NCI-H1930 (cell line): ENCODE results near the gene CCZ1B.
"Not testable (repeated sequence)": the region's sequence is repeated elsewhere in the genome, so short reads cannot be mapped to it uniquely, and the experiment has no call there.

ENCODE experiments used
- DNase-seq, 2 experiments: peaks; one replicate each; lab custom pipeline; 2025; lab: John Stamatoyannopoulos, UW

CCZ1B gene

DNA sequence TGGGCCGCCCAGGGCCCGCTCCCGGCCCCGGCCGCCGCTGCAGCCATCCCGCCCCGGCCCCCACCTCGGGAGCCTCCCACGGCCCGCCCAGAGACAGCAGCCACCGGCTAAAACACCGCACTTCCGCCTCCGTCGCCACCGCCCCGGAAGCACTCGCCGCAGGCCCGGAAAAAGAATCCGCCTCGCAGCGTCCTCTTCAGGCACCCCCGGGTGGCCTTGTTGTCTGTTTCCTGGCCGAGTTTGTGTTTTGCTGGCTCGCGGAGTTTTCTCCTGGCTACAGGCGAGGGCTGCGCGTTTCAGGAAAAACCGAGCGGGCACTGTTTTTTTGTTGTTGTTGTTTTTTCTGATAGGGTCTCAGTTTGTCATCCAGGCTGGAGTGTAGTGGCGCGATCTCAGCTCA lies at the start of gene CCZ1B:
Gene CCZ1B, minus strand, starts transcription at position 125 of the 400 bp plus-strand sequence. Its CDS starts 78 bp downstream, at position 47.
- DNase-seq = peak; percentile 46 to 72

DNA sequence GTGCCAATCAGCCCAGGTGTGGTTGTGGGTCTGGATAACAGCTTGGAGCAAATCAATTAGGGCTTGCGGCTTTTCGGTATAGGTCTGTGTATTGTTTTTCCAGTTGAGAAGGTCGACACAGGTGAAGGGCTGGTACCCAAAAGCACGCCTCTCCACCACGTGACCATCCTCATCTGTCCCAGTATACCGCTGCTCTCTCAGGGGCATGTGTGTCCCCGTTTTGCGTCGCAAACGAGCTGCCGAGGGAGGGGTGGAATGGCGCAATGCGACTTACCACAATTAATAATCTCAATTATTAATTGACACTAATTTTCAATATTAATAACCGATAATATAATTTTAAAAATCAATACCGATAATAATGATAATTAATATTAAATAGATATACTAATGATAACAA lies 48.9 kb upstream of the CCZ1B start:
- not testable (repeated sequence) for DNase-seq

GRCh38 chr7:6872246-6872945 lies 46.3 kb upstream of the CCZ1B start:
- DNase-seq = not testable (repeated sequence)

- DNase-seq = not testable (repeated sequence)
Observed at GRCh38 chr7:6871421-6872144, 45.5 kb upstream of the CCZ1B start.

- DNase-seq = not testable (repeated sequence)
Observed at GRCh38 chr7:6864751-6865150, 38.7 kb upstream of the CCZ1B start.

- not testable (repeated sequence) for DNase-seq
Observed at GRCh38 chr7:6864188-6864587, 38.1 kb upstream of the CCZ1B start.

GRCh38 chr7:6862876-6863275 lies 36.8 kb upstream of the CCZ1B start:
- not testable (repeated sequence) for DNase-seq

DNA sequence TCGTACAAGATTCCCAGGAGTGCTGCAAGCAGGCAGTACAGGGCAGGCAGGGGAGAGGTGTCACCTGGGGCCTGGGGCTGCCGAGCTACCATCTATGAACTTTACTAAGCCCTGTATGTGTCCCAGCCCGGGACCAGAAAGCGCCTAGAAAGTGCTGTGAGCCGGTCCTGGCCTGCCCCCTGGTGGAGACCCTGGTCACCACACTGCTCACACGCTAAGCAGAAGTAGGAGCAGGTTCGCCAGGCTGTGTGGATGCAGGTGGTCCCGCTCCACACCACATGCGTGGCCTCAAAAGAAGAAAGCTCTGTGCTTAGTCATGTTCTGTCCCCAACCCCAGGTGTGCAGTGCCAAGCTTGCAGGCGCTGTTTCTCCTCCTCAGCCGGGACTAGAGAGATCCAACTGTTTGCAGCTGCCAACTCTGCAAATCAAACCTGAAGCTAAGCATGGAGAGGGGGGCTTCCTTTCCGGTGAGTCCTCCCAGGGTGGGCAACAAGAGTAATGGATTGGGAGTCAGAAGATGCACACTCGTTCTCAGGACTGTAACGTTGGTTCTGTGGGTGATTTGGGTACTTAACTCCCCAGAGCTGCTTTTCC lies 31.7 kb upstream of the CCZ1B start:
- DNase-seq = peak; percentile 15 to 26

GRCh38 chr7:6855563-6856131 lies 29.6 kb upstream of the CCZ1B start:
- DNase-seq = not testable (repeated sequence)

DNA sequence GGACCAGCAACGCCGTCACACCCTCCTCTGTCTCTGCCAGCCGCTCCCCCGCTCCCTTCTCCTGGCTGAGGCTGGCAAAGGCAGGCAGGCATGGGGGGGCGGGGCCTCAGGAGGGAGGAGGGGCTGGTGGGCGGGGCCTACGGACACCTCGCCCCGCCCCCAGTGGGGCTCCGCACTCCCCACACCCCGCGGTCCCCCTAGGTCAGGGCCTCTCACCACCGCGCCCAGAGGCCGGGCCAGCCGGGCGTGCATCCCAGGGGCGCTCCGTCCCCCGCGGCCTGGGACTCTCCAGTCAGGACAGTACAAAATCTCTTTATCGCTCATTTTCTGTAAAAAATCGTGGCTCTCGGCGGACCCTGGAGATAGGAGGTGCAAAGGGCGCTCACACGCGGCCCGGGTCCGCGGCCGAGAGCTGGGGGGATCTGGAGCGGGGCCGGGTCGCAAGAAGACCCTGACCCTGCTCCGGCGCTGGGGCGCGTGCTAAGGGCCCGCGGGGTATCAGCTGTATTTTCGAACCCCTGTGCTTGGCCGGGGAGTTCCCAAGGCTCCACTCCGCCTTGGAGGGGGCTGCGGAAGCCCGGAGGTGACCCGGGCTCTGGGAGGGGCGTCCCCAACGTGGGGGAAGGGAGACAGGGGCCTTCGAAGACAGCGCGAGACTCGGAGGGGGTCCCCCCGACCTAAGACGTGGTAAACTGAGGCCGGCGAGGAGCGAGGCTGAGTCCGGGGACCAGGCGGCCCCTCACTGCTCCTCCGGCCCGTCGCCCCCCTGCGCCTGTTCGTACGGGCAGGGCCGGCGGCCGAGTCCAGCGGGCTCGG lies 28.9 kb upstream of the CCZ1B start:
- DNase-seq = not testable (repeated sequence)

- DNase-seq = not testable (repeated sequence)
Observed at GRCh38 chr7:6853681-6854080, 27.6 kb upstream of the CCZ1B start.

DNA sequence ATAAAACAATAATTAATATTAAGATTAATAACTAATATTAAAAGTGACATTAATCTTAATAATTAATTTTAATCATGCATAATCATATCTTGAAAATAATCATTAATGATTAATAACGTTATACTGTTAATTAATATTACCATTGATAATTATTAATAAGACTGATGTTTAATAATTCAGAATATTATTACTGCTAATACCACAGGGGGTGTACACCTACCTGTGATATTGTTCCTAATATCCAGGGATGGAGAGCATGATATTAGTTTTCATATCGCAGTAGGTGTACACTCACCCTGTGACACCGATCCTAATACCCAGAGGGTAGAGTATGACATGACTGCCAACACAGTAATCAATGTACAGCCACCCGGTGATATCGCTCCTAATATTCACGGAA lies 23.1 kb upstream of the CCZ1B start:
- not testable (repeated sequence) for DNase-seq

DNA sequence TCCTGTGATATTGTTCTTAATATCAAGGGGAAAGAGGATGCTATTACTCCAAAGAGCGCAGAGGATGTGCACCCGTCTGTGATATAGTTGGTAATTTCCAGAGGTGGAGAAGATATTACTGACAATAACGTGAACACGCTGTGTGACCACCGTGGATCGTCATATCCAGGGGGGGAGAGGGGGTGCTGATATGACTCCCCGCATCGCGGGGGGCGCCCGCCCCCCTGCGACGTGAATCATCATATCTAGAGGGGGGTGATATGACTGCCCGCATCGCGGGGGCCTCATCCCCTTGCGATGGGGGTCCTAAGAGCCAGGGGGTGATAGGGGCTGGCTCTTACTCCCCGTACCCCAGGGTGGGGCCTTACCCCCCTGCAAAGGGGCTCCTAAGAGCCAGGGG lies 21.7 kb upstream of the CCZ1B start:
- DNase-seq = not testable (repeated sequence)

DNA sequence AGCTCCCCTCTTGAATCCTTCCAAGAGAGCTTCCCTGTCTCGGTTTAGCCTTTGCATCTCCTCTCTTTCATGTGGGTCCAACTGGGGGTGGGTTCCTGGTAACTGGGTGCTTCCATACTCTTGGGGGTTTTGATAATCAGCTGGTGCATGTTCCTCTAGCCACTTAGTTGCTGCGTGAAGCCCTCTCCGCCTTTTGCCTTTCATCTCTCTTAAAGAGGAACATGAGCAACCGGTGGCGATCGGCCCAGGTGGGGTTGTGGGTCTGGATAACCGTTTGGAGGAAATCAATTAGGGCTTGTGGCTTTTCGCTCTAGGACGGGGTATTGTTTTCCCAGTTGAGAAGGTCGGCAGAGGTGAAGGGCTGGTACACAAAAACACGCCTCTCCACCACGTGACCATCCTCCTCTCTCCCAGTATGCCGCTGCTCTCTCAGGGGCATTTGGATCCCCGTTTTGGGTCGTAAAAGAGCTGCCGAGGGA lies 19.9 kb upstream of the CCZ1B start:
- DNase-seq = not testable (repeated sequence)

GRCh38 chr7:6843654-6844053 lies 17.6 kb upstream of the CCZ1B start:
- DNase-seq = not testable (repeated sequence)

GRCh38 chr7:6843092-6843491 lies 17.0 kb upstream of the CCZ1B start:
- not testable (repeated sequence) for DNase-seq

DNA sequence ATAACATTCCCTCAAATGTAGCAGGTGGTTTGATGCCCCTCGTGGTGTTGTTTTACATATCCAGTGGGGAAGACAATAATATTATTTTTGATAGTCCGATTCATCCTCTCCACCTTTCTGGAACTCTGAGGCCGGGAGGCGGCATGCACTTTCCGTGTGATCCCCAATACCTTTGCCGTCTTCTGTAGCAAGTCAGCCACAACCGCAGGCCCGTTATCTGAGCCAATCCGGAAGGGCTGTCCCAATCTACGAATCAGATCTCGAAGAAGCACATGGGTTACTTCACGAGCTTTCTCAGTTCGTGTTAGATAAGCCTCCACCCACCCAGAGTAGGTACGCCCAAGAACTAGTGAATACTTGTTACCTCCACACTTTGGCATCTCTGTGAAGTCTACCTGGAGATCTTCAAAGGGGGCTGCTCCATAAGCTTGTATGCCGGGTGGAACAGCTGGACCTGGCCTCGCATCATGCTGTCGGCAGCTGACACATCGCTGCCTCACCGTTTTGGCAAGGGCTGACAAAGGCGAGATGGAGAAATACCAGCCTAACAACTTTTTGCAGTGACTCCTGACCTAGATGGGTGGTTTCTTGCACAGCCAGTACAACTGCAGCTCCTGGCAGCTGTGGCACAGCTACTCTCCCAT lies 16.3 kb upstream of the CCZ1B start:
- DNase-seq = not testable (repeated sequence)

- not testable (repeated sequence) for DNase-seq
Observed at GRCh38 chr7:6837081-6837480, 11.0 kb upstream of the CCZ1B start.

GRCh38 chr7:6835521-6835920 lies 9.4 kb upstream of the CCZ1B start:
- not testable (repeated sequence) for DNase-seq

DNA sequence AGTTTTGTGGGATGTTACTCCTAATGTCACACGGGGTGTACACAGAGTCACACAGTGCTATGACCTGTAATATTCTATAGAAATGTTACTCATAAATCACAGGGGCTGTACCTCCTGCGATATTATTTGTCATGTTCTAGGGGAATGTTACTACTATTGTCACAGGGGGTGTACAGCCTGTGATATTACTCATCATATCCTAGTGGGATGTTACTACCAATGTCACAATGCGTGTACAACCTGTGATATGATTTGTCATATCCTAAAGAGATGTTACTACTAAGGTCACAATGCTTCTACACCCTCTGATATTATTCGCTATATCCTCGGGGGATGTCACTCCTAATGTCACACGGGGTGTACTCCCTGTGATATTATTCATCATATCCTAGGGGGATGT lies 7.6 kb upstream of the CCZ1B start:
- DNase-seq = no peak
